ENCODE measurements around the gene MCL1. TPM values are rescaled to one million over a fixed set of nuclear protein-coding genes. Genes with fewer than 3 reads are reported as not detected.

Gene MCL1
- total RNA-seq, 1 experiment from 2014 or later, result 150 TPM

DNA sequence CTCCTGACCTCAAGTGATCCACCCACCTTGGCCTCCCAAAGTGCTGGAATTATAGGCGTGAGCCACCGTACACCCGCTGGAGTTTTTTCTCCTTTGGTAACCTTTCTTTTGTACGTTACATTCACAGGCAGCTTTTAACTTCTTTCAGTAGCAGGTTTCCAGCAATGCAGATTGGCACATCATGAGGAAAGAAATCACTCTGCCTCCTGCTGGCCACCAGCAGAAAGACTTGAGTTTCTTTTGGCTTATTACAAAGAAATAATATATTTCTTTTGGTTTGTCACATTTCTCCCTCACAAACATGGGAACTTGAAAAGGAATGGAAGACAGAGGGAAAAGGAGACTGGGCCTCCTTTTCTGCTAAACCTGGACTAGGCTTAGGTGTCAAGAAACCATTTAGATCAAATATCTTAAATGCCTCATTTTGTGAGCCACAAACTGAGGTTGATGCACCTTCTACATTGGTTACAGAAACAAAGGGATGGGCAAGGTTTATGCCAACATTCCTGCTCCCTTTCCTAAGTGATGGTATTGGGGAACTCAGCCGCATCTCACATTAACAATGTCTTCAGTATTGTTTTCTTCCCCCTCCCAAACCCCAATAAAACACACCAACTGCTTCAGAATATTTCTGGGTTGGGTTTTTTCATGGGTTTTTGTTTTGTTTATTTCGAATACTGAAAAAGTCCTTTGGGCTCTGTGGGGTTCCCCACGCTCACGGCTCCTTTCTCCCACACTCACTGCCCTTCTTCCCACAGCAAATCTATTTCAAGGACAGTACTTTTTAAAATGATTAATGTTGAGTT lies 42.3 kb upstream of the MCL1 start:
- H3K4me2 ChIP-seq (ENCODE audit: low read depth, low read length, poor library complexity, severe bottlenecking), result no peak overlapping the region
- peaks cover 38% of the 10 kb centered on the region for H3K4me1 ChIP-seq (ENCODE audit: low read length)
- H3K9ac ChIP-seq (ENCODE audit: low read length), result no peak overlapping the region
- no peaks in the 10 kb centered on the region for H3K9me2 ChIP-seq (replicated peaks; ENCODE audit: insufficient read depth, low read length)
- H3K4me3 ChIP-seq (ENCODE audit: low read length), result no peak overlapping the region
- H3K79me2 ChIP-seq (ENCODE audit: low read length), result peaks cover 8% of the 10 kb centered on the region
- H3K27ac ChIP-seq (ENCODE audit: low read length), result peak overlapping the region; percentile 69
- no peaks in the 10 kb centered on the region for H3K27me3 ChIP-seq (ENCODE audit: low read length)
- no peak overlapping the region for H2AFZ ChIP-seq (ENCODE audit: low read length)
- DNase-seq, result peak; percentile 85
- peaks cover 39% of the 10 kb centered on the region for H3K36me3 ChIP-seq (ENCODE audit: insufficient read depth, low read length)
- H4K20me1 ChIP-seq (ENCODE audit: insufficient read depth, low read depth, low read length), result no peaks in the 10 kb centered on the region
- H3K9me3 ChIP-seq (ENCODE audit: low read length), result no peaks in the 10 kb centered on the region

DNA sequence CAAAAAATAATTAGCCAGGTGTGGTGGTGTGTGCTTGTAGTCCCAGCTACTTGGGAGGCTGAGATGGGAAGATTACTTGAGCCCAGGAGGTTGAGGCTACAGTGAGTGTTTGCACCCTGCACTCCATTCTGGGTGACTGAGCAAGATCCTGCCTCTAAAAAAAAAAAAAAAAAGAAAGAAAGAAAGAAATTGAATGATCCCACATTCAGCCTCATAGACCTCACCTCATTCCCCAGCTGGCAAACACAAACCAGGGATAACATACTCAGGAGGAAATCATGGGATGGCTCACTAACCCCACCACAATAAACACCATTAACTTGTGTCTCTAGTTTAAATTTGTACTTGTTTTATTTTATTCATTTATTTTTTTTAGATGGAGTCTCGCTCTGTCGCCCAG lies 41.5 kb upstream of the MCL1 start:
- Histone ChIP-seq H3K27ac (ENCODE audit: low read length) (peak overlapping the region; percentile 50), H3K9me2 (replicated peaks; ENCODE audit: insufficient read depth, low read length) (no peaks in the 10 kb centered on the region), H3K79me2 (ENCODE audit: low read length) (peaks cover 2% of the 10 kb centered on the region), H3K4me3 (ENCODE audit: low read length) (no peak overlapping the region), H3K36me3 (ENCODE audit: insufficient read depth, low read length) (peaks cover 34% of the 10 kb centered on the region; the same call in 1 of the 2 replicates), H3K9ac (ENCODE audit: low read length) (no peak overlapping the region), H4K20me1 (ENCODE audit: insufficient read depth, low read depth, low read length) (no peaks in the 10 kb centered on the region), H3K4me1 (ENCODE audit: low read length) (peaks cover 33% of the 10 kb centered on the region), H3K9me3 (ENCODE audit: low read length) (no peaks in the 10 kb centered on the region), H2AFZ (ENCODE audit: low read length) (no peak overlapping the region), H3K4me2 (ENCODE audit: low read depth, low read length, poor library complexity, severe bottlenecking) (no peak overlapping the region), H3K27me3 (ENCODE audit: low read length) (no peaks in the 10 kb centered on the region)
- no peak for DNase-seq

DNA sequence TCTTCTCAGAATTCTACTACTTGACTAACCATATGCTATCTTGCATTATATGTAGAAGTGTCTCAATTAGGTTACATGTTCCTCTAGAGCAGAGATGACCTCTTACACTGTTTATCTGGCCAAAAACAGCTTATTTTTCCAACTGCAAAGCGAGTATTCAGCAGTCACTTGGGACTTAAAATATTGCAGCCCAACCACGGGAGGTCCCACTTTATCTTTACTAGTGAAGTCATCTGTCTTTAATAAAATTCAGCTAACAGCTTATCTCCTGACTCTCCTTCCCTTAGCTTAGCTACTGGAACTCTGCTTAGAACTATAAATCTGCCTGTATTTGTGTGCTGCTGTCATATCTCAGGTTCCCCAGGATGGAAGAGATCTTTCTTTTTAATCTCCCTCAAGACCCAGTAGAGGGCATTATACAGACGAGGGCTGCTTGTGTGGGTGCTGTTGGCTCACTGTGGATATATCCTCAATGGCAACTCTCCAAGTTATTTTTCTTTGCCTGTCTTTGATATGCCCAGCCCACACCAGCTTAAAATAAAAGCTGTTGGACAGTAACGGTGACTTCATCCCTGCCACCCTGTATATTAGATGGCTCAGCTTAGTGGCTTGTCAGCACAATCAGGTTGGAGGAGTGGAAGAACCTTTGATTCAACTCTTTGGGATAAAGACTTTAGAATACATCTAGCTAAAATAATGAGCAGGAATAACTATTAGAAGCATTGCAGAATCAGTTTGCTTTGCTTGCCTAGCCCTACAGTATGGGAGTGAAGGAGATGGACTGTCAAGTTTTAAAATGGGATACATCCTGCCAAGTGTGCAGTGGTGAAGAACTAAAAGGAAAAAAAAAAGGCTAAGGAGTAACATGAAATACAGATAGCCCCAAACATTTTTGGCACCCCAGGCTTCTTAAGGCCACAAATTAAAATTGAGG lies 40.4 kb upstream of the MCL1 start:
- Histone ChIP-seq H3K27me3 (ENCODE audit: low read length) (no peaks in the 10 kb centered on the region), H3K9me3 (ENCODE audit: low read length) (no peaks in the 10 kb centered on the region), H3K9me2 (replicated peaks; ENCODE audit: insufficient read depth, low read length) (no peaks in the 10 kb centered on the region), H3K4me1 (ENCODE audit: low read length) (peaks cover 41% of the 10 kb centered on the region), H3K79me2 (ENCODE audit: low read length) (no peaks in the 10 kb centered on the region), H3K9ac (ENCODE audit: low read length) (no peak overlapping the region), H4K20me1 (ENCODE audit: insufficient read depth, low read depth, low read length) (no peaks in the 10 kb centered on the region), H3K4me2 (ENCODE audit: low read depth, low read length, poor library complexity, severe bottlenecking) (no peak overlapping the region), H2AFZ (ENCODE audit: low read length) (no peak overlapping the region), H3K4me3 (ENCODE audit: low read length) (no peak overlapping the region), H3K27ac (ENCODE audit: low read length) (peak overlapping the region; percentile 50), H3K36me3 (ENCODE audit: insufficient read depth, low read length) (peaks cover 42% of the 10 kb centered on the region)
- DNase-seq, result peak; percentile 68

DNA sequence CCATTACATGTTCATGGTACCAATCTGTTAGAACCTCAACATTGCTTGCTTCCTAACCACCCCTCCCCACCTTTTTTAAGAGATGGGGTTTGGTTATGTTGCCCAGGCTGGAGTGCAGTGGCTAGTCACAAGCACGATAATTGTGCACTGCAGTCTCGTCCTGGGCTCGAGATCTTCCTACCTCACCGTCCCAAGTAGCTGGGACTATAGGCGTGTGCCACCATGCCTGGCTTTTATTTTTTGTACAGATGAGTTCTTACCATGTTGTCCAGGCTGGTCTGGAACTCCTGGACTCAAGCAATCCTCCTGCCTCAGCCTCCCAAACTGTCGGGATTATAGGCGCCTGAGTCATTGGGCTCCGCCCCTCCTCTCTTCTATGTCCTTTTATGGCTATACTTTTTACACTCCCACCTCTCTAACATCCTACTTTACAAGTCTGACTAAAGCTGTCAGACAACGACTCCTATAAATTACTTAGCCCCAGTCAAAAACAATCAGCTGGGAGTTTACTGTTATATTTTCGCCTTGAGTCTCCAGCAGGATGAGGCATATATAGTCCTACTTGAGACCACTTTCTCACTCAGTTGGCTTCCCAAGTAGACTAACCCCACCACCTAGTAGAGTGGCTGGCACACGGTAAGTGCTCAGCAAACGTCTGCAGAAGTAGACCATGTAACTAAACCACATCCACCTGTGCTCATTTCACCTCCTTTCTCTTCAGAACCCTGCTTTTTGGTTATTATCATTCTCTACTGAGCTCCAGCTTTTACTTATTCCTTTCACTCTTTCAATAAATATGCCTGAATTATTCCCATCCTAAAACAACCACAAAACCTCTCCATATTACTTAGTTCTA lies 36.2 kb upstream of the MCL1 start:
- no peaks in the 10 kb centered on the region; the same call in 1 of the 2 replicates for H3K79me2 ChIP-seq (ENCODE audit: low read length)

DNA sequence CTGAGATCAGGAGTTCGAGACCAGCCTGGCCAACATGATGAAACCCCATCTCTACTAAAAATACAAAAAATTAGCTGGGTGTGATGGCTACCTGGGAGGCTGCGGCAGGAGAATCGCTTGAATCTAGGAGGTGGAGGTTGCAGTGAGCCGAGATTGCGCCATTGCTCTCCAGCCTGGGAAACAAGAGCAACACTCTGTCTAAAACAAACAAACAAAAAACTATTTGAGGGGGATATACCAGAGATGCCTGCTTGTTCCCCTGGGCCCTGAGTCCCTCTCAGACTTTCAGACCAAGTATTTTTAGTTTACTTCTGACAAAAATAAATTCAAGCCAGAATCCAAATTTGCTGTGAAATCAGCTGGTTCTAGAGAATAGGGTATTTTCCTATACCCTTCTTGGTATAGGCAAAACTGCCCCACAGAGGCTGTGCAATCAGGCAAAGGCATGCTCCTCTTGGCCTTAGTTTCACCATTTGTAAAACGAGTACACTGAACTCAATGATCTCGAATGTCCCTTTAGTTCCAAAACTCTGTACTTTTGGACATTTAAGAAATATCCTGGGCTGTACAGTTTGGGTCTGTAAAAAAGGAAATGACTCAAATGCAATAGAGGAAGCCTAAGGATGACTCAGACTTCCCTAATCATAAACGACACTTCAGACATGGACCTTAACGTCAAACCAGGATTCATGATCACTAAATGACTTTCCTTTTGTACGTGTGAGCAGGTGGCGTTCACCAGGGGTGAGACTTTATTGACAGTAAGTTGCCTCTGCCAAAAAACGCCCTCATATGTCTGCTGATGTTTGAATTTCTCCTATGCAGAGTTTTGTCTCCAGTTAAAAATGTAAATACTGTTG lies 33.9 kb upstream of the MCL1 start:
- Histone ChIP-seq H3K27ac (ENCODE audit: low read length) (peak overlapping the region; percentile 90), H3K9me3 (ENCODE audit: low read length) (no peaks in the 10 kb centered on the region), H4K20me1 (ENCODE audit: insufficient read depth, low read depth, low read length) (no peaks in the 10 kb centered on the region), H3K27me3 (ENCODE audit: low read length) (no peaks in the 10 kb centered on the region), H3K4me3 (ENCODE audit: low read length) (peak overlapping the region; percentile 35; the same call in 1 of the 2 replicates), H3K36me3 (ENCODE audit: insufficient read depth, low read length) (peaks cover 20% of the 10 kb centered on the region), H3K9me2 (replicated peaks; ENCODE audit: insufficient read depth, low read length) (no peaks in the 10 kb centered on the region), H3K9ac (ENCODE audit: low read length) (peak overlapping the region; percentile 55), H2AFZ (ENCODE audit: low read length) (no peak overlapping the region), H3K79me2 (ENCODE audit: low read length) (no peaks in the 10 kb centered on the region; the same call in 1 of the 2 replicates), H3K4me2 (ENCODE audit: low read depth, low read length, poor library complexity, severe bottlenecking) (peak overlapping the region; percentile 57), H3K4me1 (ENCODE audit: low read length) (peaks cover 53% of the 10 kb centered on the region)
- DNase-seq, result peak; percentile 76

More for the DNA sequence above, 36.2 kb upstream of the MCL1 start:
- Histone ChIP-seq H4K20me1 (ENCODE audit: insufficient read depth, low read depth, low read length) (no peaks in the 10 kb centered on the region), H3K27ac (ENCODE audit: low read length) (peak overlapping the region; percentile 36), H3K9me2 (replicated peaks; ENCODE audit: insufficient read depth, low read length) (no peaks in the 10 kb centered on the region), H3K4me1 (ENCODE audit: low read length) (peaks cover 55% of the 10 kb centered on the region), H3K36me3 (ENCODE audit: insufficient read depth, low read length) (peaks cover 37% of the 10 kb centered on the region), H3K4me2 (ENCODE audit: low read depth, low read length, poor library complexity, severe bottlenecking) (no peak overlapping the region), H3K27me3 (ENCODE audit: low read length) (no peaks in the 10 kb centered on the region), H3K9ac (ENCODE audit: low read length) (no peak overlapping the region), H2AFZ (ENCODE audit: low read length) (no peak overlapping the region), H3K4me3 (ENCODE audit: low read length) (no peak overlapping the region), H3K9me3 (ENCODE audit: low read length) (no peaks in the 10 kb centered on the region)
- DNase-seq, result no peak

DNA sequence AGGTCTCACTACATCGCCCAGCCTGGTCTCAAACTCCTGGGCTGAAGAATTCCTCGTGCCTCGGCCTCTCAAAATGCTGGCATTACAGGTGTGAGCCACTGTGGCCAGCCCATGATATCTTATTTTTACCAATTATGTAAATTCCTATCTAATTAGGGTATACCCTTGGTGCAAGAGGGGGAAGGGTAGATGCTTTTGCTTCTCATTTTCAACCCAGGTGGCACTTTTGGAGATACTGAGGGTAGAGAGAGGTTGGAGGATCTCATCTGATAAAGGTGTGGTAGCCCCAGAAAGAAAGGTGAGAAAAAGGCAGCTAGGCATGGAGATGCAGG lies 32.6 kb upstream of the MCL1 start:
- no peaks in the 10 kb centered on the region for H3K9me3 ChIP-seq (ENCODE audit: low read length)
- no peaks in the 10 kb centered on the region for H3K27me3 ChIP-seq (ENCODE audit: low read length)
- DNase-seq, result peak; percentile 80
- peak overlapping the region; percentile 90 for H3K27ac ChIP-seq (ENCODE audit: low read length)
- H3K4me1 ChIP-seq (ENCODE audit: low read length), result peaks cover 53% of the 10 kb centered on the region
- H3K36me3 ChIP-seq (ENCODE audit: insufficient read depth, low read length), result peaks cover 18% of the 10 kb centered on the region
- no peaks in the 10 kb centered on the region for H4K20me1 ChIP-seq (ENCODE audit: insufficient read depth, low read depth, low read length)
- peak overlapping the region; percentile 57 for H3K4me2 ChIP-seq (ENCODE audit: low read depth, low read length, poor library complexity, severe bottlenecking)
- no peak overlapping the region for H2AFZ ChIP-seq (ENCODE audit: low read length)
- peak overlapping the region; percentile 55; the same call in 1 of the 2 replicates for H3K9ac ChIP-seq (ENCODE audit: low read length)
- peak overlapping the region; percentile 35; the same call in 1 of the 2 replicates for H3K4me3 ChIP-seq (ENCODE audit: low read length)
- no peaks in the 10 kb centered on the region; the same call in 1 of the 2 replicates for H3K79me2 ChIP-seq (ENCODE audit: low read length)
- H3K9me2 ChIP-seq (replicated peaks; ENCODE audit: insufficient read depth, low read length), result no peaks in the 10 kb centered on the region

DNA sequence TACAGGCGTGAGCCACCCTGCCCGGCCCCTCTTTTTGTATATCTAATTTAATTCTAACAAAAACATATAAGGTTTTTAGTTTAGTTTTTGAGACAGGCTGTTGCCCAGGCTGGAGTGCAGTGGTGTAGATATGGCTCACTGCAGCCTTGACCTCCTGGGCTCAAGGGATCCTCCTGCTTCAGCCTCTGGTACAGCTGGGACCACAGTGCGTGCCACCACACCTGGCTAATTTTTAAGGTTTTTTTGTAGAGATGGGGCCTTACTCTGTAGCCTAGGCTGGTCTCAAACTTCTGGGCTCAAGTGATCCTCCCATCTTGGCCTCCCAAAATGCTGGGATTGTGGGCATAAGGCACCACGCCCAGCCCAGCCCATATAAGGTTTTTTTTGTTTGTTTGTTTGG lies 31.2 kb upstream of the MCL1 start:
- Histone ChIP-seq H3K27ac (ENCODE audit: low read length) (peak overlapping the region; percentile 90), H3K9me2 (replicated peaks; ENCODE audit: insufficient read depth, low read length) (no peaks in the 10 kb centered on the region), H3K4me1 (ENCODE audit: low read length) (peaks cover 49% of the 10 kb centered on the region), H3K4me3 (ENCODE audit: low read length) (no peak overlapping the region), H3K9ac (ENCODE audit: low read length) (no peak overlapping the region), H3K27me3 (ENCODE audit: low read length) (no peaks in the 10 kb centered on the region), H3K9me3 (ENCODE audit: low read length) (no peaks in the 10 kb centered on the region), H3K4me2 (ENCODE audit: low read depth, low read length, poor library complexity, severe bottlenecking) (peak overlapping the region; percentile 57), H4K20me1 (ENCODE audit: insufficient read depth, low read depth, low read length) (no peaks in the 10 kb centered on the region), H2AFZ (ENCODE audit: low read length) (no peak overlapping the region), H3K79me2 (ENCODE audit: low read length) (no peaks in the 10 kb centered on the region; the same call in 1 of the 2 replicates), H3K36me3 (ENCODE audit: insufficient read depth, low read length) (peaks cover 11% of the 10 kb centered on the region)
- DNase-seq, result no peak
